NCI-H2081 treated with DMSO at 0.1 percent for 48 hours (cell line): ENCODE results near the gene ELAVL1.
A peak's percentile ranks its signal among the peaks of the same experiment; 100 is the strongest.
"Not testable (repeated sequence)": the region's sequence is repeated elsewhere in the genome, so short reads cannot be mapped to it uniquely, and the experiment has no call there.

ENCODE experiments used
- DNase-seq: peaks from one replicate; lab custom pipeline; 2025; lab: John Stamatoyannopoulos, UW

Gene ELAVL1

GRCh38 chr19:7968796-7969554 lies 36.5 kb downstream of the ELAVL1 start:
- DNase-seq: no peak

DNA sequence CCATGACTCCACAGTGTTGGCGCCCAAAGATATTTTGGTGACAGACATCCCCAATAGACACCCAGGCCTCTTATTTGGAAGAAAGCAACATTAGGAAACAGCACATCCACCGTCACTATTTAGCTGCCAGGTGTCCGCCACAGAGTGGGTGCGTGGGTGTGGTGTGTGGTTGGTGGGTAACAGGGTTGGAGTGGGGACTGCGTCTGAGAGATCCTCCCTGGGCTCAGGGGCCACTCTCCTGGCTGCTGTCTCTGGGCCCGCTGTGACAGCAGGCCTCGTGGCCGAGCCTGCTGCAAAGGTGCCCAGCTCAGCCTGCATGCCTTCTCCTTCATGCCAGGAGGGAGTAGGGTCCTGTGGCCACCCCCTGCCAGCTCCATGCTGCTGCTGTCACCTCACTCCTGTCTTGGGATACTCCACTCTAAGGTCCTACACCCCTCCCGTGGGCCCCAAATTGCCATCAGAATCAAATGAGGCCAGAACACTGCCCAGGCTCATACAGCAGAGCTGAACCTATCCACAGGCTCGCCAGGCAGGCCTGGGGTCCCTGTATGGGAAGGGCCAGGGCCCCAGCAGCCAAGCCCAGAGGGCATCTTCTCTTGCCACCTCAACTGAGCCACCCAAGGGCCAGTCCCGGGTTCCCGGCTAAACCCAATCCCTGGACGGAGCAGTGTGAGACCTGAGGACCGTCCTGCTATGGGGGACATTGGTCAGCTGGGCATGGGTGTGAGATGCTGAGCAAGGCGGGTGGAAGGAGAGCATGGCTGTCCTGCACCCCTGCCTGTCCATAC lies 37.2 kb downstream of the ELAVL1 start:
- DNase-seq: no peak

GRCh38 chr19:7965921-7966665 lies 39.3 kb downstream of the ELAVL1 start:
- no peak for DNase-seq

GRCh38 chr19:7965259-7965841 lies 40.1 kb downstream of the ELAVL1 start:
- DNase-seq: no peak

- no peak for DNase-seq
These were observed 41.9 kb downstream of the ELAVL1 start for GRCh38 chr19:7963566-7963965.

DNA sequence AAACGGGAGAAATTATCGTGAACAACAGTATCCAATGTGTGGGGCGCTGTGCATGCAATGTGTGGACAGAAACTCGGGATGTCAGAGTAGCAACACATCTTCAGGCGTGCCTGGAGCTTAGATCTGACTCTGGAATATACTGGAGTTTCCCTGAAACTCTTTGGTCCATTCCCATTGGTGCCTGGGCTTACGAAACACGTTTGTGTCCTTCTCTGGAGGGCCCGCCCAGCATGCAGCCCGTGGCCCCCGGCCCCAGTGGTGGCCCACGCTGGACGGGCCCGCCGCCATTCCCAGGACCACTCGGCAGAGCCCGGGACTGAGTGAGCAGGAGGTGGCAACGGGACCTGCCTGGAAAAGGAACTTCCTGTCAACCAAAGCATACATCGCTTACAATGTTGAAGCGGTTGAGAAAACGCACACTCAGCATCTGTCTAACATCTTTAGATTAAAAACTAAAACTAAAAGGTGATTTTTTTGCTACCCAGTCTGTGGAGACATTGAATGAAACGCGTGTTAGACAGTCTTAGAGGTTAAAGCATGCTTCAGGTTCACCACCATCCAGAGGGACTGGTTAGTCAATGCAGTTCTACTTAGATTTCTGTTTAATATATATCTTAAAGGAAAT lies 42.7 kb downstream of the ELAVL1 start:
- DNase-seq: no peak

- DNase-seq: no peak
These were observed 43.4 kb downstream of the ELAVL1 start for GRCh38 chr19:7961920-7962626.

DNA sequence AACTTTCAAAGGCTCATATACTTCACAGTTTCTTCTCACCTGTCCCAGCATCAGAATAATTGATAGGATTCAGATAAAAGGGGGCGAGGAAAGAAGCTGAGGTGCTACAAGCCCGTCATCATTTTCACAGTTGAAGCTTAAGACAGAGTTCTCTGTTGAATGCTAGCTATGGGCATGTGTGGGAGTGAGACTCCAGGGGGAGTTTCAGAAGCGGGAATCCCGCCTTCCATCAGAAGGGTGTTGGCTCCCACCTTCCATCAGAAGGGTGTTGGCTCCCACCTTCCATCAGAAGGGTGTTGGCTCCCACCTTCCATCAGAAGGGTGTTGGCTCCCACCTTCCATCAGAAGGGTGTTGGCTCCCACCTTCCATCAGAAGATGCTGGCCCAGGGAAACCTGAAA lies 44.4 kb downstream of the ELAVL1 start:
- not testable (repeated sequence) for DNase-seq

GRCh38 chr19:7959211-7959610 lies 46.2 kb downstream of the ELAVL1 start:
- DNase-seq: no peak

GRCh38 chr19:7955696-7956095 lies 49.7 kb downstream of the ELAVL1 start:
- no peak for DNase-seq

DNA sequence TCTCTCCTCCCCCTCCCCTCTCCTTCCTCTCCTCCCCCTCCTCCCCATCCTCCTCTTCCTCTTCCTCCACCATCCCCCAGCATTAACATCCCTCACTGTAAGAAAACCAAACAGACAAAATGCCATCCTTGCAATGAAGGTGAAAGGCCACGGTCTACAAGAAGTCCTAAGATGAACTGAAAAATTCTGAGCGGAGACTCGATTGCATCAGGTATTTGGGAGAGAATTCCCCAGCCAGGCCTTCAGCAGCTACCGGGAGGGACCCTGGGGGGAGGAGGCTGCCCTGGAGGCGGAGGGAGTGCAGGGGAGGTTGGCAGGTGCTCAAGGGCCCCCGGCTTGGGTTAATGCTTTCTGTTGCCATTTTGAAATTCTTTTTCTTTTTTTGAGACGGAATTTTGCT lies 51.9 kb downstream of the ELAVL1 start:
- DNase-seq: no peak

DNA sequence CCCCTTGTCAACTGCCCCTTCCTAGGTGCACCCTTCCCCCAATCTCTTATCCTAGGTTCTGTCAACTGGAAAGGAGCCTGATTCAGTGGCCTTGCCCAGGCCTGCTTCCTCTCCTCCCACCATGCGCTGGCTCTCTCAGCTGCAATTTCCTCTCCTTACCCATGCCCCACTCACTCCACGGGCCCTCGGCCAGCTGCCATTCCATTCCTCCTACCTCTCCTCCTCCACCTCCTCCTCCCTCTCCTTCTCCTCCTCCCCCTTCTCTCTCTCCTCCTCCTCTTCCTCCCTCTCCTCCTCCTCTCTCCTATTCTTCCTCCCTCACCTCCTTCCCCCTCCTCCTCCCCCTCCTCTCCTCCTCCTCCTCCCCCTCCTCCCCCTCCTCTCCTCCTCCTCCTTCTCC lies 52.4 kb downstream of the ELAVL1 start:
- DNase-seq: no peak

DNA sequence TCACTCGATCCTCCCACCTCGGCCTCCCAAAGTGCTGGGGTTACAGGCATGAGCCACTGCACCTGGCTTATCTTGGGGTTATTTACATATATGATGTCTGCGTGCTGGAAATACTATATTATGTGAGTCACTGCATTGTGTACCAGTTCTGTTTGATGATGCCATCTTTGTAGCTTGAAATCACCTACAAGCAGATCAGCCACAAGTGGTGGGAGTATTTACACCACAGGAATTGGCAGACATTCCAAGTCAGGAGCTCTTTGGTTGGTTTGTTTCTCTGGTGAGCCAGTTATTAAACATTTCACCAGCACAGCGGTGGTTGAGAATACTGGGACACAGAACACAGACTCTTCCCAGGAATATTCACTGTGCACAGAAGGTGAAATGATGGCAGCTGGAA lies 57.5 kb downstream of the ELAVL1 start:
- no peak for DNase-seq

GRCh38 chr19:7944177-7944761 lies 61.2 kb downstream of the ELAVL1 start:
- peak; percentile 53 for DNase-seq

DNA sequence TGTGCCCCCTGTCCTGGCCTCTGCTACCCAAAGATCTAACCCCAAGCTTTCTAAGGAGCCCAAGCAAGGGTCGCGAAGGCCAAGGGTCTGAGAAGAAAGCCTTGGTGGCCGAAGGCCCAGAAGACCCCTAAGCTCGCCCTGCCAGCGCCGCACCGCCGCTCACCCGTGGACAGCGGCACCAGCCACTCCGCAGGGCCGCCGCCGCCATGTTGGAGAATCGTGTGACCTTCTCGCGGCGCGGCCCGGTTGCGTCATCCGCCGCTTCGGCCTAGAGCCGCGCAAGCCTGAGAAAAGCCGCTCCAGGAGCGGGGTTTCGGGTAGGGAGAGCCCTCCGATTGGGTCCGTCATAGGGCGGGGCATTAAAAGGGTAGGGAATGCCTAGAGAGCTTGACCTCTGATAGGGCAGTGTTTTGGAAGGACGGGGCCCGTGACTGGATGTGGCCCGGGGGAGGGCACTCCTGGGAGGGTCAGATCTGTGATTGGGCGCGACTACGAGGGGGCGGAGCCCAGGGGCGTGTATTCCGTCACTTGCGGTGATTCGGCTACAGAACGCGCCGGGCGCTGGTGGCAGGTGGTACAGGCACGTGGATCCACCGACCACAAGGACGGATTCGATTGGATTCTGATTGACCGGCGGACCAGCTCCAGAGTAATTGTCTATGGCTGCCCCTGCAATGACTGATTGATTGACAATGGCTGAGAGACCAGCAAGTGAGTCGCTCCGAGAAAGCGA lies 61.8 kb downstream of the ELAVL1 start, which contains the start of gene TIMM44:
Gene TIMM44 (minus strand): TSS at position 223 of the 733 bp plus-strand sequence. CDS start 15 bp downstream, at position 208.
- DNase-seq: peak; percentile 97

DNA sequence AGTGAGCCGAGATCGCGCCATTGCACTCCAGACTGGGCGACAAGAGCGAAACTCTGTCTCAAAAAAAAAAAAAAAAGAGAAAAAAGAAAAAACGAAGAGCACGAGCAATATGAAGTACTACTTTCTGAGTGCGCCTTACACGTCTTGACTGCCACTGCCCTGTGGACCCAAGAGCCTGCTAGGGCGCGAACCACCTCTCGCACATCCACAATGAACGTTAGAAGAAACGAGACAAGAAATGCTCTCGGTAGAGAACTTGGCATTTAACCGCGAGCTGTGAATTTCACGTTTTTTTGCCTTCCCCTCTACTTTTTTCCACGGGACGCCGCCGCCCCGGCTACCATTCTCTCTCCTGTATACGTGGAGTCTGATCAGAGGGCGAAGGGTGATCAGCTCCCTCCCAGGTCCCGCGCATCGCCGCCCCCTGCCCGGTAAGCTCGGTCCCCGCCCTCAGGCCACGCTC lies 62.4 kb downstream of the ELAVL1 start:
- no peak for DNase-seq

- DNase-seq: no peak
These were observed 63.4 kb downstream of the ELAVL1 start for GRCh38 chr19:7941895-7942596.

DNA sequence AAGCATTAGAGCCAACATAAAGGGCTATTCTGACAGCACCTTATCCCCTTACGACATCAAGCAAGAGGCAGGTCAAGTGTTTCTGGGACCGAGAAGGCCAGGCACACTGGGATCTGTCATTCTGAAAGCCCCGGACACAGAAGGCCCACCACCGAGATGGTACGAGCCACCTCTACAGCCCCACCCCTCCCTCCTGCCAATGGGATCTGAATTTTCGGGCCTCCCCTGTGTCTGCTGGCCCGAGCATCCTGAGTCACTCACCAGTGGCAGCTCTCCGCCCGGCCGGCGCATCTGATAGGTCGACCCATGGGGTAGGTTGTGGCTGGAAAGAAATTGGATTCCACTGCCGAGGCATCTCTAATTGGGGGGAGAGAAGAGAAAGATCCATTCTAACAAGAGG lies 64.6 kb downstream of the ELAVL1 start:
- no peak for DNase-seq

- no peak for DNase-seq
These were observed 70.7 kb downstream of the ELAVL1 start for GRCh38 chr19:7934766-7935165.
